Measurements from ENCODE around the gene EIF4E1B.
"Not testable (repeated sequence)": the region's sequence is repeated elsewhere in the genome, so short reads cannot be mapped to it uniquely, and the experiment has no call there.

Gene EIF4E1B, protein sequence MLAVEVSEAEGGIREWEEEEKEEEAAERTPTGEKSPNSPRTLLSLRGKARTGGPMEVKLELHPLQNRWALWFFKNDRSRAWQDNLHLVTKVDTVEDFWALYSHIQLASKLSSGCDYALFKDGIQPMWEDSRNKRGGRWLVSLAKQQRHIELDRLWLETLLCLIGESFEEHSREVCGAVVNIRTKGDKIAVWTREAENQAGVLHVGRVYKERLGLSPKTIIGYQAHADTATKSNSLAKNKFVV

DNA sequence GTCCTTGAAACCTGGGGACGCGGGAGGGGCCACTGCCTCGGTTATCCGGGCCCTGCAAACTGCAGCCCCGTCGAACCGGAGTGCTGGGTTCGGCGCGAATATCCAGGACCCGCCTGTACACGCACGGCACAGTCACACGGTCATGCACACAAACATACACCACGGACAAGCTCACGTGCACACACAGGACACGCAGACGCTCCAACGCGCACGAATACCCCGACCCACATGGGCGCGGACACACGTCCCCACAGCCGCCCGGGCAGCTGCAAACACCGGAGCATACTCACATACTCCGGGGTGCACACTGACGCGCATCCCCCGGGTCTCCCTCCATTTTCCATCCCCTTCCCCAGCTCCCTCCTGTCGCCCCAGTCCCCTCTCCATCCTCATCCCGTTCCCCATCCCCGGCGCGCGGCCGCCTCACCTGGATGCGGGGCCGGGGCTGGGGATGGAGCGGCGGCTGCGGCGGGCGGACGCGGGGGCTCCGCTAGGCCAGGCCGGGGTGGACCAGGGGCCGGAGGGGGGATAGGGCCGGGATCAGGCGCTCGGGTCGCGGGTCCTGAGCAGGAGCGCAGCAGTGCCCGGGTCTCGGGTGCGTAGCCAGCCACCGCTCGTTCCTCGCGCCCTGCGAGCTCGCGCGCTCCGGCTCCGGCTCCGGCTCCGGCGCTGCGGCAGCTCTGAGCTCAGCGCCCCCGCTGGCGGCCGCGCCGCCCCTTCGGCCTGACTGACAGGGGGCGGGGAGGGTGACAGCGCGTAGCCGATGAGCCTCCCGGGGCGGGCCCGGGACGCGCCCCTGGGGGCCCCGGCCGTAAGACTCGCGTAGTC, at the start of gene EIF4E1B, which contains the start of gene SNCB:
TSS of gene EIF4E1B (plus strand) at position 823 of the 828 bp plus-strand sequence. CDS start 12,113 bp downstream, outside the sequence.
TSS of gene SNCB (minus strand) at position 682 of the 828 bp plus-strand sequence. CDS start 880 bp downstream, outside the sequence.
- no peak for DNase-seq

DNA sequence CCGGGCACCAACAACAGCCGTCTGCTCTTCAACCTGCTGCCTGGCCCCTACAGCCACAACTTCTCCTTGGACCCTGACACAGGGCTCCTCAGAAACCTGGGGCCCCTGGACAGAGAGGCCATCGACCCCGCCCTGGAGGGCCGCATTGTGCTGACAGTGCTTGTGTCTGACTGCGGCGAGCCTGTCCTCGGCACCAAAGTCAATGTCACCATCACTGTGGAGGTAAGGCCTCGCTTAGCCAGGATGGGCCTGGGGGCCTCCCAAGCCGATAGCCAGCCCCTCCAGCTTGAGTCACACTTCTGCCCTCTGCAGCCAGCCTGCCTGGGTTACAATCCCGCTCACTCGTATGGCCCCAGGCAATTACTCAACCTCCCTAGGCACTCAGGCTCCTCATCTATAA, 49.1 kb upstream of the EIF4E1B start:
- no peak for DNase-seq

DNA sequence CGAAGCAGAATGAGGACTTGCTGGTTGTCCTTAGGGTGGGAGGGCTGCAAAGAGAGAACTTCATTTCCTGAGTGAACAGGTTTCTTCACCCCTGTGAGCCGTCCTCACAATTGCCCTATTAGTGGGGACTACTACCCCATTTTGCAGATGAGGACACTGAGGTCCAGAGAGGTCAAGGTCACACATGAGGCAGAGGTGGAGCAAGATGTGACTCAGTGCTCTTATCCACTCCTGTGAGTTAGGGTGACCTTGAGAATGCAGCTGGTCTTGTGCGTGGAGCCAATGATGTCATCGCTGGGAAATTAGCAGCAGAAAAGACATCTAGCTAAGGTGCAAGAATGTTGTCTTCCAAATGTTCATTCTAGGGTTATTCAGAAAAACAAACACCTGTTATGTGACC, 47.4 kb upstream of the EIF4E1B start:
- DNase-seq: no peak

DNA sequence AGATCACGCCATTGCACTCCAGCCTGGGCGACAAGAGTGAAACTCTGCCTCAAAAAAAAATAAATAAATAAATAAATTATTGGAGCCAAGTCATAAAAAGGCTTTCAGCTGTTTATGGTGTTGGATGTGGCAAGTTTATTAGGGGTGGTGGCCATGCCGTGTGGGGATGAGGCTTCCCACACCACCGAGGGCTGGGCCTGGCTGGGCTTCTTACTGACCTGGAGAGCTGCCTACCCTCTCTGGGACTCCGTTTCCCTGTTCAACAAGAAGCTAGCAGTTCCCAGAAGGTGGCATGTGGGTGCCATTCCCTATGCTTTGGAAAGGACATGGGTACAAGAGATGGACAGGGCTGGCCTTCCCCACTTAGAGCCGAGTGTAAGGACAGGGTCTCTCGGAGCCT, 43.1 kb upstream of the EIF4E1B start:
- no peak for DNase-seq

DNA sequence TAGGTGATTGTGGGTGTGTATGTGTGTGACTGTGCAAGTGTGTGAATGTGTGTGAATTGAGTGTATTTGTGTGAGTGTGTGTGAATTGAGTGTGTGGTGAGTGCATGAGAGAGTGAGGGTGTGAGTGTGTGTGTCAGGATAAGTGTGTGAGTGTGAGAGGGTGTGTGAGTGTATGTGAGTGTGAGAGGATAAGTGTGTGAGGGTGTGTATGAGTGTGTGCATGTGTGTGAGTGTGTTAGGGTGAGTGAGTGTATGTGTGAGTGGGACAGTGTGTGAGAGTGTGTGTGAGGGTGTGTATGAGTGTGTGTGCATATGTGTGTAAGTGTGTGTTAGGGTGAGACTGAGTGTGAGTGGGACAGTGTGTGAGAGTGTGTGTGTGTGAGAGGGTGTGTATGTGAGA, 42.2 kb upstream of the EIF4E1B start:
- no peak for DNase-seq

DNA sequence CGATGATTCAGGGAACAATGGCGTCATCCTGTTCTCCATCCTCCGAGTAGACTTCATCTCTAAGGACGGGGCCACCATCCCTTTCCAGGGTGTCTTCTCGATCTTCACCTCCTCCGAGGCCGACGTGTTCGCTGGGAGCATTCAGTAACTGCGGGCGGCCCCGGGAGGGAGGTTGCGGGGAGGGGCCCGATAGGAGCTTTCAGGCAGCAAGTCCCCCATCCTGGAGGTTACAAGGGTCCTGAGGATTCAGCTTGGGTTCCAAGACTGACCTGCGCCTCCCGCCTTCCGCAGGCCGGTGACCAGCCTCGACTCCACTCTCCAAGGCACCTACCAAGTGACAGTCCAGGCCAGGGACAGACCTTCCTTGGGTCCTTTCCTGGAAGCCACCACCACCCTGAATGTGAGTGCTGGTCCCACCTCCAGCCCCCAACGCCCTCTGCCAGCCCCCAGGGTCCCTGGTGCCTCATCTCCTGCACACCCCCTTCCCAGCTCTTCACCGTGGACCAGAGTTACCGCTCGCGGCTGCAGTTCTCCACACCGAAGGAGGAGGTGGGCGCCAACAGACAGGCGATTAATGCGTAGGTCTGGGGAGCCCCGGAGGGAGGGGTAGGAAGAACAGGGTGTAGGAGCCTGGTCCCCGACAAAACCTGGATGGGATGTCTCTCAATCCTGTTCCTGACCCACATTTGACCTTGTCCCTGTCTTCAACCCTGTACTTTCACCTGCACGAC, 41.3 kb upstream of the EIF4E1B start:
- DNase-seq: no peak

DNA sequence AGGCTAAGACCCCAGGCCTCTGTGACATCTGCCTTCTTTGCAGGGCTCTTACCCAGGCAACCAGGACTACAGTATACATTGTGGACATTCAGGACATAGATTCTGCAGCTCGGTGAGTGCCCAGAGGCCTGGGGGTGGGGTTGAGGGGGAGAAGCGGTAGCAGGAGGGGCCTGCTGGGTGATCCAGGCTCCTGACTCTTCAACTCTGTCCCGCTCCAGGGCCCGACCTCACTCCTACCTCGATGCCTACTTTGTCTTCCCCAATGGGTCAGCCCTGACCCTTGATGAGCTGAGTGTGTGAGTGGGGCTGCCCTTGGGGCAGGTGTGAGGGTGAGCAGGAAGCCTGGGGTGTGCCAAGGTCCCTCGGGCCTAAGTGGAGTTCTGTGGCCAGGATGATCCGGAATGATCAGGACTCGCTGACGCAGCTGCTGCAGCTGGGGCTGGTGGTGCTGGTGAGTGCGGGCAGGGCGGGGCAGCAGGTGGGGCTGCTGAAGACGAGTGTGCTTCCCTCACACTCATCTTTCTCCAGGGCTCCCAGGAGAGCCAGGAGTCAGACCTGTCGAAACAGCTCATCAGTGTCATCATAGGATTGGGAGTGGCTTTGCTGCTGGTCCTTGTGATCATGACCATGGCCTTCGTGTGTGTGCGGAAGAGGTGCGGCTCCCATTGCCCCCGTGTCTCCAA, 40.3 kb upstream of the EIF4E1B start:
- DNase-seq: no peak

DNA sequence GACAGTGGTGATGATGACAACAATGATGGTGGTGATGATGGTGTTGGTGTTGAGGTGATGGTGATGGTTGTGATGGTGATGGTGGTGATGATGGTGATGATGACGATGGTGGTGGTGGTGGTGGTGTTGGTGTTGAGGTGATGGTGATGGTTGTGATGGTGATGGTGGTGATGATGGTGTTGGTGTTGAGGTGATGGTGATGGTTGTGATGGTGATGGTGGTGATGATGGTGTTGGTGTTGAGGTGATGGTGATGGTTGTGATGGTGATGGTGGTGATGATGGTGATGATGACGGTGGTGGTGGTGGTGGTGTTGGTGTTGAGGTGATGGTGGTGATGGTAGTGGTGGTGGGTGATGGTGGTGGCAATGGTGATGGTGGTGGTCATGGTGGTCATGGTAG, 38.8 kb upstream of the EIF4E1B start:
- not testable (repeated sequence) for DNase-seq

DNA sequence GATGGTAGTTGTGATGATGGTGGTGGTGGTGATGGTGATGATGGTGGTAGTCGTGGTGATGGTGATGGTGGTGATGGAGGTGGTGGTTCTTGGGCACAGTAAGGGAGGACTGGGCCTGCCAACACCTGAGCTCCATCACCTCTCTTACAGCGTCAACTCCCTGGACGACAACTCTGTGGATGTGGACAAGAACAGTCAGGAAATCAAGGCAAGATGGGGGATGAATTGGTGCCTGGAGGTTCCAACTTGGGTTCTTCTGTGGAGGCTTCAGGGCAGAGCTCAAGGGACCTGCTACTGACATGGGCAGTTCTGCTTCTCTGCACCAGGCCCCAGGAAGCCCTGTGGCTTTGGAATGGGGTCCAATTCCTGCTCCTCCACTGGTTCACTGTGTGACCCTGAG, 37.9 kb upstream of the EIF4E1B start:
- DNase-seq: no peak

DNA sequence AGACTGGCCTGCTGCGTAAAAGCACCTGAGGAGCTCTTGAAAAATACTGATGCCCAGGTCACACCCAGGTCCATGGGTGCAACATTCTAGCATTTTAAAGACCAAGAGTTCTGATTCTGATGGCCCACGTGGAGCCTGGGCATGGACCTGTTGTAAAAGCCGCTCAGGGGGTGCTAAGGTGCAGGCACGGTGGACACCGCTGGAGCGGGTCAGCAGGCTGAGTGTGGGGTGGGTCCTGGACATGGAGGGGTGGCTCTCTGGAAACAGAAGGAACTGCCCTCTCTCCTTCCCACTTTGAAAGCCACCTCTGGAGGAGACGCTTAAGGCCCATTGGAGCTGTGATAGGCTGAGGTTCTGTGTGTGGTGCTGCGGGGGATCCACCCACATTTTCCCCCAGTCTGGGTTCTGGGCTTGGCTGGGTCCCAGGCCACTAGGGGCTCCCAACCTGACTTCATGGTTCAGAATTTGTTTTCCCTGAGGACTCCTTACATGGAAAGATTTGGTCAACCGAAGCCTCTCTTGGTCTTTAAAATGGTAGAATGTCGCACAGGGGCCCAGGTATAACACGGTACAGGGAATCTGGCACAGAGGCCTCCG, 37.1 kb upstream of the EIF4E1B start:
- no peak for DNase-seq

DNA sequence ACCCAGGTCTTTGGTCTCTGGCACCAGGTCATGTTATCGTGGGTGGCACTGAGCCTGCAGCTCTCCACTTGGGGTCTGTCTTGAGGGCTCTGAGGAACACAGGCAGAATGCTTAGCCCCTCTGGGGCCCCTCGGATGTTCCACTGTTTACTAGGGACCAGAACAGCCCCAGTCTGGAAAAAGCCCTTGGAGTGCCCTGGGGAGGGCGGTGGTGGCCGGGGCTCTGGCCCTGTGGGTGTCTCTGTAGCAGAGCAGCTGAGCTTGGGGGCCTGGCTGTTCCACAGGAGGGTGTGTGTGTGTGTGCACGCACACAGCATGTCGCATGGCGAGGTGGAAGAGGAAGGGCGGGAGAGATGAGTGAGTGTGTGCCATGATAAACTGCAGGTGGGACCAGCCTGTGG, 35.9 kb upstream of the EIF4E1B start:
- no peak for DNase-seq

DNA sequence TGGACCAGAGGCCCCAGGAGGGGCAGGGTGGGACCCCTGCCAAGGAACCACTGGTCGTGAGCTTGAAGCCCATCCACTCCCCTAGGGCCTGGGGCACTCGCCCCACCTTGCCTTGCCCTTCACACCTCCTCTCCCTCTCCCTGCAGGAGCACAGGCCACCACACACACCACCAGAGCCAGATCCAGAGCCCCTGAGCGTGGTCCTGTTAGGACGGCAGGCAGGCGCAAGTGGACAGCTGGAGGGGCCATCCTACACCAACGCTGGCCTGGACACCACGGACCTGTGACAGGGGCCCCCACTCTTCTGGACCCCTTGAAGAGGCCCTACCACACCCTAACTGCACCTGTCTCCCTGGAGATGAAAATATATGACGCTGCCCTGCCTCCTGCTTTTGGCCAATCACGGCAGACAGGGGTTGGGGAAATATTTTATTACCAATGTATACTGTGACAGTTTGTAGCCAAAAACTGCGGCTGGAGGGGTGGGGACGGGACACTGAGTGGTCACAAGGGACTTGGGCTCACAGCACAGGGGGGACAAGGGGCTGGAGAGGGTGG, 35.0 kb upstream of the EIF4E1B start:
- no peak for DNase-seq

DNA sequence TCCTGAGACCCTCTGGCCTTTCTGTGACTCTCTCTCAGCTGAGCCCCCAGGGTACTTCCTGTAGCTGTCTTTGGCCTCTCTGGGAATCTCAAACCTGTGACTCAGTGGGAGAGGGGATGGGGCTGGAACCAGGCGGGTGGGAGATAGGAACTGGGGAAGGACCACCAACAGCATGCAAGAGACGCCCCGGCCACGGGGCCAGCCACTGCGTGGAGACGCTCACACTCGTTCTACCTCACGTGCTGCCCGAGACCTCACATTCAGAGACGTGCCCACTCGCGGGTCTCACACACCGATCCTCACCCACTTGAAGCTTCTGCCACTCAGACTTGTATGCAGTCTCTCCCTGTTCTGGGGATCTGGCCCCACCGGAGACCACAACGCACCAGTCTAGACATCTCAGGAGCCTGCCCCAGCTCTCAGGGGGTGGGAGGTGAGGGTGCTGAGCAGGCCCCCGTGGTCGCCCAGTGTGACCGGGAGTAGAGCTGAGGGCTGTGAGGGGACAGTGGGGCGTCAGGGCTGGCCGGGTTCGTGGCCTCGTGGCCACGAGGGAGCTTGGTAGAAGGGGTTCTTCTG, 34.3 kb upstream of the EIF4E1B start:
- DNase-seq: no peak

DNA sequence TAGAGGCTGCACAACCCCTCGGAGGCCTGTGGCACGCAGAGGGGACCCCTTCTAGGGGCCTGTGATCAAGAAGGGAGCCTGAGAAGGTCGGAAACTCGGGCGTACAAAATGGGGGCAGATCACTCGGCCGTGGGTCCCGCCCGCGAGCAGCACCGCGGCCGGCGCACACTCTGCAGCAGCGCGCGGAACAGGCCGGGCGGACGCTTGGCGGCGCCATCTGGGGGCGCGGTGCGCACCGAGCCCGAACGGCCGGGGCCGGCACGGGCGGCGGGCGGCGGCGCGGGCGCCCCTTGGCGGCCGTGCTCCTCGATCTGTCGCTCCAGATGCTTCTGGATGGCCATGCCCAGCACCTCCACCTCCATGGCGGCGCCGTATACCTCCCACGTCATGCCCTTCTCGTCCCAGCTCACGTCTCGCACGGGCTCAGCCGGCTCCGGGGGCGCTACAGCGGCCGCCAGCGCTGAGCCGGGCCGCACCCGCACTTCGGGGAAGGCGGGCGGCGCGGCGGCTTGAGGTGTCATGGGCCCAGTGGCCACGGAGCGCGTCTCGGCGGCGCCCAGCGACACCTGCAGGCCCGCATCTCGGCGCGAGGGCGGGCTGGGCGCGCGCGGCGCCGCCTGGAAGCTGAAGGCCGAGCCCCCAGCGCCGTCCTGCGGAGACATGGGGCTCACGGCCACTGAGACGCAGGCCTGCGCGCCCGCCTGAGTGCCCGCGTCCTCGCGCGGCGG, 33.6 kb upstream of the EIF4E1B start:
- DNase-seq: no peak

DNA sequence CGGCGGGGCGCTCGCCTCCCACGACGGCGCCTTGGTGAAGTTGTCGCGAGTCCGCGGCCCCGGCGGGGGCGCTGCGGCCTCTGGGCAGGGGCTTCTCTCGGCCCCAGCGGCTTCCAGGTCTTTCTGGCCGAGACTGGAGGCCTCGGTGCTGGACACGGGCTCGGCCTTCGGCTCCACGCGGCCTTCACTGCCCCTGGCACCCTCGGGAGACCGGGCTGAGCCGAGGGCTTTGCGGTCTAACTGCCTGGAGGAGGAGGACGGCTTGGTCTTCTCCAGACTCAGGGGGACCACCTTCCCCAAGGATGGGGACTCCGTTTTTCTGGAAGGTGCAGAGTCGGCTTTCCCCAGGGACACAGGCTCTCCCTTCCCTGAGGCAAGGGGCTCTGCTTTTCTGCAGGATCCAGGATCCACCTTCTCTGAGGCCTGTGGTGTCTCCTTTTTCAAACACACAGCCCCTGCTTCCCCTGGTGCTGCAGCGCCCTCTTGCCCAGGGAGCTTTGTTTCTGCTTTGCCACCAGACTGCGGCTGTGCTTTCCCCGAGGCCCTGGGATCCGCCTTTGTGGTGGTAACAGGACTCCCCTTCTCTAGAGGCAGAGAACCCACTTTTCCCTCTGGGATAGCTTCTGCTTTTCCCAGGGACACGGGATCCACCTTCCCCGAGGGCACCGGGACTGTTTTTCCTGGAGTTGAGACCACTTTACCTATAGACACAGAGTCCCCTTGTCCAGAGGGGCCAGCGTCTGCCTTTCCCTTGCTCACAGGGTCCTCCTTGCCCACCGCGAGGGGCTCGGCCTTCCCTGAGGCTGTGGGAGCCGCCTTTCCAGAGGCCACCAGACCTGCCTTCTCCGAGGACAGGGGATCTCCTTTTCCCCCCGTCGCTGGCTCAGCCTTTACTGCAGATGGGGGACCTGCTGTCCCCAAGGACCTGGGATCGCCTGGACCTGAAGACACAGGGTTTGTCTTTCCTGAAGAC, 32.8 kb upstream of the EIF4E1B start:
- DNase-seq: no peak

DNA sequence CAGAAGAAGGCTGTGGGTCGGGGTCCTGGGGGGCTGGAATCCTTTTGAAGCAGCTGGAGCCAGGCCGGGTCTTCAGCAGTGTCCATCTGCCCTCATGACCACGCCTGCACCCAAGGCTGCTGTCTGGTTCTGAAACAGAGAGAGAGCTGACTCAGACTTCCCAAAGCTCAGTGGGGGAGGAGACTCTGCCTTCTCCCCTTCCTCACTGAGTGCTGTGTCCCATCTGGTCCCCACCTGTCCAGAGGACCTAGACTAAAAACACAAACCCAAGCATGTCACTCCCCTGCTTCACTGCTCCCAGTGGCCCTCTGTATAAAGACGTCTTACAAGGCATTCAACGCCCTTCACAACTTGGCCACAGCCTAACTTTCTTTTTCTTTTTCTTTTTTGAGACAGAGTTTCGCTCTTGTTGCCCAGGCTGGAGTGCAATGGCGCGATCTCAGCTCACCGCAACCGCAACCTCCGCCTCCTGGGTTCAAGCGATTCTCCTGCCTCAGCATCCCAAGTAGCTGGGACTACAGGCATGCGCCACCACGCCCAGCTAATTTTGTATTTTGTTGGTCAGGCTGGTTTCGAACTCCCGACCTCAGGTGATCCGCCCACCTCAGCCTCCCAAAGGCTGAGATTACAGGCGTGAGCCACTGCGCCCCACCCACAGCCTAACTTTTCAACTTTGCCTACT, 30.6 kb upstream of the EIF4E1B start:
- not testable (repeated sequence) for DNase-seq

DNA sequence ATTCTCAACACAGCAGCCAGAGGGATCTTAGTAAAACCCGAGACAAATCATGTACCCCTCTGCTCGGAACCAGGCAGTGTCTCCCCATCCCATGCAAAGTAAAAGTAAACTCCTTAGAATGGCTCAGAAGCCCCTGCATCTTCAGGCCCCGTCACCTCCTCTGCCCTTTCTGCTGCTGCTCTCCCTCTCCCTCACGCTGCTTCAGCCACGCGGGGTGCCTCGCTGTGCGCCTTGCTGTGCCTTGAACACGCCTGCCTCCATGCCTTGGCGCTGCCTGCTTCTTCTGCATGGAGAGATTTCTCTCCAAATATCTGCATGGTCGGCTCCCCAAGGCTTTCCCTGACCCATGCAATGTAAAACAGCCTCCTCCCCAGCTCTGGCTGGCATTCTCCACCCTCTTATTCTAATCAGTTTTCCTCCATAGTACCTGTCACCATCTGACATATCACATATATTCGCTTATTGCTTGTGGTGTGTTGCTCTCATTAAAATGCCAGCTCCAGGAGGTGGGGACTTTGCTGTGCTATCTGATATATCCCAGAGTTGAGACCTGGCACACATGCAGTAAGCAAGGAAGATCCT, 28.5 kb upstream of the EIF4E1B start:
- no peak for DNase-seq

DNA sequence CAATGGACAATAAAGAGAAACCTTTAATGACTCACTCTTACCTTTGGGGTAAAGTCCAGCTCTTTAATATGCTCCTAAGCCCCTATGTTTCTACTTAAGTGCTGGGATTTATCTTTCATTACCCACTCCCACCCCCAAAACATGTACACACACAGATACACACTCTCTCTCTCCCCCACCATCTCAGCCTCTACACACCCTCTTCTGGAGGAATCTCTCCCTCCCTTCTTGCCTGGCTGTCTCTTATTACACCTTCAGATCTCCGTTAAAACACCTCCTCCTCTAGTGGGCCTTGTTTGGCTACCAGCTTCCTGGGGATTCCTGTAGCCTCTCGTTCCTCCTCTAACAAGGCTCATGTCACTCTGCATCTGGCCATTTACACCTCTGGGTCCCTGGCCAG, 27.4 kb upstream of the EIF4E1B start:
- no peak for DNase-seq

DNA sequence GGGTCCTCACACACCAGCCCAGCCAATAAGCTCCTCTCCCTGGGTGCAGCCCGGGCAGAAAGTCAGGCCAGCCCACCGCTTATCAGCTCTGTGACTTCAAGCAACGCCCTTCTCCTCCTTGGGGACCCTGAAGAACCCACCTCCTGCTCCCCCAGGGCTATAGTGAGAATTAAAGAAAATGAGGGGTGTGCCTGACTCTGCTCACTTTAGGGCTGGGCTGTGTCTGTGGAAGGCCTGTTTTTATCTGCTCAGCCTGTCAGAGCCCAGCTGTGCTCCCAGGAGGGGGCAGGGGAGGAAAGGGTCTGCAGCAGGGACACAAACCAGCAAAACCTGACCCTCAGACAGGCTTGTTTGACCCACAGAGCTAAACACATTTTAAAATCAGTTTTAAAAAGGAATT, 24.4 kb upstream of the EIF4E1B start:
- DNase-seq: no peak
